Measurements from ENCODE around the gene LASP1.

The LASP1 gene

GRCh38 chr17:38898291-38898679, 28.4 kb downstream of the LASP1 start:
- no peak for TF ChIP-seq CTCF (IDR thresholded peaks at IDR 0.05)
- TF ChIP-seq ZFX (IDR thresholded peaks at IDR 0.05; ENCODE audit: borderline replicate concordance), result no peak
- no peak overlapping the region for H3K27ac ChIP-seq

DNA sequence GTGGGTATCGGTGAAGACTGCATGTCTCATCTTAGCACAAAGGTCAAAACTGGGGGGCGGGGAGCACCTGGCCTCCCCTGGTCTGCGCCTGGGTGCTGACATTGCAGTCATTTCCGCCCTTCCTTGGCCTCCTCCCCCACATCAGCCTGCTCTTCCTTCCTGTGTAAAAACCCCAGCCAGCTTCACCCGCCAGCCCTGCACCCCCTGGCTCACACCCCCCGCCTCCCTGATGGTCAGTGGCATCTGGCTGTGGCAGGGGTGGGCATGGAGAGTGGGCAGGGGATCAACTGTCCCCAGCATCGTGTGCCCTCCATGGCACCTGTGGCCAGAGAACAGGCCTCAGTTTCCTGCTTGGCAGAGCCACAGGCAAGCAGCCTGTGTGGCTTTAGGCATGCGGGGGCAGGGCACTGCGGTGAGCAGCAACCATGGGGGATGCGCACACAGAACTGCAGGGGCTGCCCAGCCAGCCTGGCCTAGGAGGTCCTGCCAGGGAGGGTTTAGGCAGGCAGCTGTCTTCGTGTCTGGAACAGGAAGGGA, 29.0 kb downstream of the LASP1 start:
- no peak overlapping the region for H3K27ac ChIP-seq
- TF ChIP-seq ZFX (IDR thresholded peaks at IDR 0.05; ENCODE audit: borderline replicate concordance), result no peak
- TF ChIP-seq CTCF (IDR thresholded peaks at IDR 0.05), result no peak

GRCh38 chr17:38899421-38899820, 29.6 kb downstream of the LASP1 start:
- H3K27ac ChIP-seq, result no peak overlapping the region
- no peak for TF ChIP-seq ZFX (IDR thresholded peaks at IDR 0.05; ENCODE audit: borderline replicate concordance)
- TF ChIP-seq CTCF (IDR thresholded peaks at IDR 0.05), result no peak

GRCh38 chr17:38900978-38901656, 31.3 kb downstream of the LASP1 start:
- TF ChIP-seq CTCF (IDR thresholded peaks at IDR 0.05) (no peak), ZFX (IDR thresholded peaks at IDR 0.05; ENCODE audit: borderline replicate concordance) (no peak)
- H3K27ac ChIP-seq, result no peak overlapping the region

- no peak for TF ChIP-seq ZFX (IDR thresholded peaks at IDR 0.05; ENCODE audit: borderline replicate concordance)
- no peak for TF ChIP-seq CTCF (IDR thresholded peaks at IDR 0.05)
- no peak overlapping the region for H3K27ac ChIP-seq
Observed at GRCh38 chr17:38903404-38903803, 33.5 kb downstream of the LASP1 start.

- no peak for TF ChIP-seq CTCF (IDR thresholded peaks at IDR 0.05)
- no peak for TF ChIP-seq ZFX (IDR thresholded peaks at IDR 0.05; ENCODE audit: borderline replicate concordance)
- no peak overlapping the region for H3K27ac ChIP-seq
Observed at GRCh38 chr17:38904892-38905291, 35.0 kb downstream of the LASP1 start.

DNA sequence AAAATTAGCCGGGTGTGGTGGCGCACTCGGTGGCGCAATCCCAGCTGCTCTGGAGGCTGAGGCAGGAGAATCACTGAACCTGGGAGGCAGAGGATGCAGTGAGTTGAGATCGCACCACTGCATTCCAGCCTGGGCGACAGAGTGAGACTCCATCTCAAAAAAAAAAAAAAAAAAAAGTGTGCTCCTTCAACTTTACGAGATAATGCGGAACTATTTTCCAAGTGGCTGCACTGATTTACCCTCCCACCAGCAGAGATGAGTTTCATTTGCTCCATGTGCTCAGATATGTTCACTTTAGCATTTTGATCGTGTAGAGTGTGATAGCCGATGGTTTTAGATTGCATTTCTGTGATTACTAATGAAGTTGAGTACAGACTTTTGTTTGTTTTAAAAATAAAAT, 35.5 kb downstream of the LASP1 start:
- no peak overlapping the region for H3K27ac ChIP-seq
- TF ChIP-seq CTCF (IDR thresholded peaks at IDR 0.05) (no peak), ZFX (IDR thresholded peaks at IDR 0.05; ENCODE audit: borderline replicate concordance) (no peak)
